ENCODE measurements around the gene PUM2. TPM values are rescaled to one million over a fixed set of nuclear protein-coding genes. Genes with fewer than 3 reads are reported as not detected.

Gene PUM2
- total RNA-seq, 1 donor from 2014 or later = 76.6 TPM

GRCh38 chr2:20359096-20359495, 8.5 kb upstream of the PUM2 start:
- no peak for DNase-seq (ENCODE audit: extremely low spot score in 2 of 2)
- Histone ChIP-seq H3K36me3 (no peaks in the 10 kb centered on the region), H3K4me1 (no peaks in the 10 kb centered on the region), H3K27ac (no peak overlapping the region), H3K27me3 (no peaks in the 10 kb centered on the region), H3K4me3 (no peak overlapping the region), H3K9me3 (no peaks in the 10 kb centered on the region)
- intact Hi-C loops (cut with DNase I) = no loop called here
- TF ChIP-seq POLR2A (IDR thresholded peaks at IDR 0.05) (no peak), POLR2AphosphoS5 (IDR thresholded peaks at IDR 0.05; ENCODE audit: insufficient read depth in 1 of 2, low read depth in 1 of 2) (no peak), CTCF (IDR thresholded peaks at IDR 0.05) (no peak)

- Histone ChIP-seq H3K27ac (no peak overlapping the region), H3K27me3 (no peaks in the 10 kb centered on the region), H3K36me3 (no peaks in the 10 kb centered on the region), H3K4me3 (no peak overlapping the region), H3K4me1 (no peaks in the 10 kb centered on the region), H3K9me3 (no peaks in the 10 kb centered on the region)
- TF ChIP-seq CTCF (IDR thresholded peaks at IDR 0.05) (no peak), POLR2AphosphoS5 (IDR thresholded peaks at IDR 0.05; ENCODE audit: insufficient read depth in 1 of 2, low read depth in 1 of 2) (no peak), POLR2A (IDR thresholded peaks at IDR 0.05) (no peak)
- intact Hi-C loops (cut with DNase I) = no loop called here
- no peak for DNase-seq (ENCODE audit: extremely low spot score in 2 of 2)
Observed at GRCh38 chr2:20357638-20358389, 7.2 kb upstream of the PUM2 start.

GRCh38 chr2:20356042-20356441, 5.4 kb upstream of the PUM2 start:
- intact Hi-C loops (cut with DNase I) = no loop called here

GRCh38 chr2:20355131-20355530, 4.5 kb upstream of the PUM2 start:
- Histone ChIP-seq H3K9me3 (no peaks in the 10 kb centered on the region), H3K4me3 (no peak overlapping the region), H3K27ac (no peak overlapping the region), H3K36me3 (no peaks in the 10 kb centered on the region), H3K27me3 (no peaks in the 10 kb centered on the region), H3K4me1 (peaks cover 17% of the 10 kb centered on the region)
- TF ChIP-seq POLR2AphosphoS5 (IDR thresholded peaks at IDR 0.05; ENCODE audit: insufficient read depth in 1 of 2, low read depth in 1 of 2) (no peak), CTCF (IDR thresholded peaks at IDR 0.05) (no peak), POLR2A (IDR thresholded peaks at IDR 0.05) (no peak)
- intact Hi-C loops (cut with DNase I) = no loop called here
- DNase-seq (ENCODE audit: extremely low spot score in 2 of 2) = no peak

More at GRCh38 chr2:20356042-20356441, 5.4 kb upstream of the PUM2 start:
- H3K27me3 ChIP-seq = no peaks in the 10 kb centered on the region
- no peak overlapping the region for H3K27ac ChIP-seq
- H3K9me3 ChIP-seq = no peaks in the 10 kb centered on the region
- no peak overlapping the region for H3K4me3 ChIP-seq
- TF ChIP-seq CTCF (IDR thresholded peaks at IDR 0.05) = no peak
- peak in 1 of 2 donors; percentile 83 for TF ChIP-seq POLR2AphosphoS5 (IDR thresholded peaks at IDR 0.05; ENCODE audit: insufficient read depth in 1 of 2, low read depth in 1 of 2)
- DNase-seq (ENCODE audit: extremely low spot score in 2 of 2) = no peak
- H3K4me1 ChIP-seq = peaks cover 17% of the 10 kb centered on the region
- no peaks in the 10 kb centered on the region for H3K36me3 ChIP-seq

- Histone ChIP-seq H3K4me1 (peaks cover 27% of the 10 kb centered on the region), H3K27me3 (no peaks in the 10 kb centered on the region), H3K36me3 (no peaks in the 10 kb centered on the region), H3K9me3 (no peaks in the 10 kb centered on the region), H3K4me3 (no peak overlapping the region), H3K27ac (no peak overlapping the region)
- intact Hi-C loops (cut with DNase I) = no loop called here
- no peak for DNase-seq (ENCODE audit: extremely low spot score in 2 of 2)
- TF ChIP-seq POLR2A (IDR thresholded peaks at IDR 0.05) (no peak), POLR2AphosphoS5 (IDR thresholded peaks at IDR 0.05; ENCODE audit: insufficient read depth in 1 of 2, low read depth in 1 of 2) (peak in 1 of 2 donors; percentile 33)
Observed at GRCh38 chr2:20353241-20353992, 2.8 kb upstream of the PUM2 start.

Measured in vagina (tissue), 2 donors.